Mammary epithelial cell (primary cell): Measurements from ENCODE around the gene EPS8.

Experiments
- CTCF ChIP-seq, 2 donors: IDR thresholded peaks in 1 of 2; conservative IDR thresholded peaks in 1 of 2; 2 replicates each; pipeline ENCODE4 v1.5.1; 2011 to 2012; ENCODE audit warnings: inconsistent platforms in 2 of 2, low read length in 2 of 2, mild to moderate bottlenecking in 2 of 2, control low read depth in 1 of 2, low read depth in 1 of 2; ENCODE audit not compliant: insufficient read depth in 1 of 2; ENCODE audit errors: extremely low read depth in 1 of 2
- EZH2 ChIP-seq: IDR thresholded peaks from 2 replicates; pipeline ENCODE4 v1.6.1; 2012; ENCODE audit warnings: low read length, inconsistent platforms, borderline replicate concordance

GRCh38 chr12:15726027-15726877 lies 62.9 kb downstream of the EPS8 start:
- TF ChIP-seq CTCF (conservative IDR thresholded peaks at IDR 0.05 in 1 of 2, IDR thresholded peaks at IDR 0.05 in 1 of 2; ENCODE audit: extremely low read depth in 1 of 2, insufficient read depth in 1 of 2, low read depth in 1 of 2, low read length in 2 of 2) (no peak), EZH2 (no peak)
